K562 treated with DMSO at 1 percent for 4 hours (cell line): Measurements from ENCODE around the gene DIRAS1. TPM values are rescaled to one million over a fixed set of nuclear protein-coding genes. Genes with fewer than 3 reads are reported as not detected.

Experiments used
- total RNA-seq: library from RNA; unstranded; fragments of 300-600 nt; gene quantifications from 2 replicates; pipeline ENCODE4 v1.2.3, GENCODE V29; 2022; ENCODE audit not compliant: insufficient read depth

Gene DIRAS1
- 3.9 and 4.3 TPM in 2 replicates for total RNA-seq

GRCh38 chr19:2720777-2721569 lies at the start of gene DIRAS1:
Gene DIRAS1 (minus strand): TSS chr19:2721372. CDS start chr19:2717806, 3,566 bp downstream.

GRCh38 chr19:2739602-2740313 lies 18.6 kb upstream of the DIRAS1 start, which contains the start of gene SLC39A3:
Gene SLC39A3 (minus strand): TSS chr19:2740017. CDS start chr19:2737257, 2,760 bp downstream.

GRCh38 chr19:2702170-2703076 lies 18.7 kb downstream of the DIRAS1 start, which contains the start of gene GNG7:
Gene GNG7 (minus strand): TSS chr19:2702694. CDS start chr19:2520688, 182,006 bp downstream.

Other genes with a start within 250 kb of the DIRAS1 start
- gene GADD45B, start 245.2 kb downstream of the DIRAS1 start, total RNA-seq = 10.9 and 16.1 TPM in 2 replicates
- gene GNG7, start 18.7 kb downstream of the DIRAS1 start, total RNA-seq = 0.28 and 0.48 TPM in 2 replicates
- gene SLC39A3, start 18.6 kb upstream of the DIRAS1 start, total RNA-seq = 165 and 175 TPM in 2 replicates
- gene SGTA, start 61.9 kb upstream of the DIRAS1 start, total RNA-seq = 118 and 130 TPM in 2 replicates
- gene THOP1, start 64.1 kb upstream of the DIRAS1 start, total RNA-seq = 128 and 158 TPM in 2 replicates
- gene ZNF554, start 98.5 kb upstream of the DIRAS1 start, total RNA-seq = 1.9 and 2.1 TPM in 2 replicates
- gene ZNF555, start 120.1 kb upstream of the DIRAS1 start, total RNA-seq = 1.4 TPM in 2 replicates
- 0.48 TPM in 1 of 2 replicates, not detected in the other for gene ZNF556, start 146.0 kb upstream of the DIRAS1 start, total RNA-seq
- 3.2 and 4.1 TPM in 2 replicates for gene ZNF57, start 179.6 kb upstream of the DIRAS1 start, total RNA-seq
- 2.2 and 5.2 TPM in 2 replicates for gene ZNF77, start 223.6 kb upstream of the DIRAS1 start, total RNA-seq